ENCODE data around the gene IL25.

Gene IL25

GRCh38 chr14:23347406-23348296 lies 25.0 kb upstream of the IL25 start:
- no peak overlapping the region for H3K4me3 ChIP-seq (ENCODE audit: low read depth, low read length)
- no peak for DNase-seq (ENCODE audit: low read depth)
- no peak for TF ChIP-seq CTCF (IDR thresholded peaks at IDR 0.05; ENCODE audit: low read depth, low read length, missing control alignments)
- in situ Hi-C loops (cut with HindIII; ENCODE audit: low sequenced_read_pairs) = no loop called here

- in situ Hi-C loops (cut with HindIII; ENCODE audit: low sequenced_read_pairs) = no loop called here
- no peak for TF ChIP-seq CTCF (IDR thresholded peaks at IDR 0.05; ENCODE audit: low read depth, low read length, missing control alignments)
Measured at GRCh38 chr14:23348297-23348655, 24.3 kb upstream of the IL25 start.

GRCh38 chr14:23349156-23349845 lies 23.3 kb upstream of the IL25 start:
- TF ChIP-seq CTCF (IDR thresholded peaks at IDR 0.05; ENCODE audit: low read depth, low read length, missing control alignments) = no peak
- H3K4me3 ChIP-seq (ENCODE audit: low read depth, low read length) = no peak overlapping the region
- in situ Hi-C loops (cut with HindIII; ENCODE audit: low sequenced_read_pairs) = no loop called here
- no peak for DNase-seq (ENCODE audit: low read depth)

More at GRCh38 chr14:23348297-23348655, 24.3 kb upstream of the IL25 start:
- no peak for DNase-seq (ENCODE audit: low read depth)
- H3K4me3 ChIP-seq (ENCODE audit: low read depth, low read length) = no peak overlapping the region

GRCh38 chr14:23351681-23352505 lies 20.7 kb upstream of the IL25 start:
- no peak for TF ChIP-seq CTCF (IDR thresholded peaks at IDR 0.05; ENCODE audit: low read depth, low read length, missing control alignments)
- in situ Hi-C loops (cut with HindIII; ENCODE audit: low sequenced_read_pairs) = no loop called here
- H3K4me3 ChIP-seq (ENCODE audit: low read depth, low read length) = peak overlapping the region; percentile 75

GRCh38 chr14:23352506-23353432 lies 19.8 kb upstream of the IL25 start, which contains the start of gene SLC22A17:
Gene SLC22A17 (minus strand): TSS chr14:23352887.
- H3K4me3 ChIP-seq (ENCODE audit: low read depth, low read length) = peak within 1 kb of the TSS; percentile 75
- no peak for TF ChIP-seq CTCF (IDR thresholded peaks at IDR 0.05; ENCODE audit: low read depth, low read length, missing control alignments)
- in situ Hi-C loops (cut with HindIII; ENCODE audit: low sequenced_read_pairs) = no loop called here
- peak; percentile 81 for DNase-seq (ENCODE audit: low read depth)

More at GRCh38 chr14:23351681-23352505, 20.7 kb upstream of the IL25 start:
- DNase-seq (ENCODE audit: low read depth) = no peak
